NCI-H510A (cell line): ENCODE data around the gene ARRDC4.
"Not testable (repeated sequence)": the region's sequence is repeated elsewhere in the genome, so short reads cannot be mapped to it uniquely, and the experiment has no call there.

Source experiments
- DNase-seq: peaks from one replicate; lab custom pipeline; 2025; lab: John Stamatoyannopoulos, UW

ARRDC4 gene

GRCh38 chr15:97966246-97966645, 5.7 kb downstream of the ARRDC4 start:
- no peak for DNase-seq

GRCh38 chr15:97966924-97967620, 6.6 kb downstream of the ARRDC4 start:
- no peak for DNase-seq

GRCh38 chr15:97967881-97968280, 7.4 kb downstream of the ARRDC4 start:
- no peak for DNase-seq

- DNase-seq, result no peak
These were observed 7.9 kb downstream of the ARRDC4 start for GRCh38 chr15:97968380-97968779.

- DNase-seq, result no peak
These were observed 11.9 kb downstream of the ARRDC4 start for GRCh38 chr15:97972366-97972765.

GRCh38 chr15:97976129-97976528, 15.6 kb downstream of the ARRDC4 start:
- no peak for DNase-seq

DNA sequence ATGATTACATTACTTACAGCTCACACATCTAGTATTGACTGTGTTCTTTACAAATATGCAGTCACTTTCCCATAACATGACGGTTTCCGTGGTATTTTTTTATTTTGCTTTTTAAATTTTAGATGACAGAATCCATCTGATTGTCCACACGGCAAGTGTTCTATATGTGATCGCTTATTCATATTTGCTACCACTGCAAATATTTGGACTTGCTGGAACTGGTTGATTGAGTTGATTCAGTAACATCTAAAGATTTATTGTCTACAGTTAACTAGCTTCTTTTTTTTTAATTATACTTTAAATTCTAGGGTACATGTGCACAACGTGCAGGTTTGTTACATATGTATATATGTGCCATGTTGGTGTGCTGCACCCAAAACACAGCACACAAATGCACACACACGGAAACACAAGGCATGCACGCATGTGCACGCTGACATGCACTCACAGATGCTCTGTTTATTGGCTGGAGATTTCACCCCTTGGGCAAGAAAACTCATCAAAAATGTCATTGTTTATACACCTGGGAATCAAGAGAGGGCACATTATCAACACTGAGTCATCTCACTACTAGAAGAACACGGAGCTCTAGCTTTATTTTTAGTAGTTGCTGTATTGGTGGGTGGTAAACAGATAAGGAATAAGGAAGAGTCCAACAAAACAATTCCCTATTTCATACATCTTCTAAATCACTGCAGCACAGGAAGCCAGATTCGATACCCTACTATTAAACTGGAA, 16.4 kb downstream of the ARRDC4 start:
- no peak for DNase-seq

GRCh38 chr15:97977734-97978133, 17.2 kb downstream of the ARRDC4 start:
- DNase-seq, result no peak

GRCh38 chr15:97978401-97979139, 18.1 kb downstream of the ARRDC4 start:
- no peak for DNase-seq

- no peak for DNase-seq
These were observed 18.6 kb downstream of the ARRDC4 start for GRCh38 chr15:97979140-97979520.

DNA sequence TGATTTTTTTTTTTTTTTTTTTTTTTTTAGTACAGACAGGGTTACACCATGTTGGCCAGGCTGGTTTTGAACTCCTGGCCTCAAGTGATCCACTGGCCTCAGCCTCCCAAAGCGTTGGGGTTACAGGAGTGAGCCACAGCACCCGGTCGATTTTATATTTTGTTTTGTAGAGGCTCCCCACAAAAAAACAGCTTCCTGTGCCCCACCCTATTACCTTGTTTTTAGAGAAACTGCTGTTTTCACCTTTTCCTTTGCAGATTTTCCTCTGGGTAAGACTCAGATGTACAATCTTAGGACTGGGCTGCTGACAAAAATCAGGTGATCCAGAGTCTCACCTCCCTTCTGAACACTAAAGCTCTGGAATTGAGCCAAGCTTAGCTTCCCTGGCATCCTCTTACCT, 20.6 kb downstream of the ARRDC4 start:
- DNase-seq, result no peak

- no peak for DNase-seq
These were observed 21.3 kb downstream of the ARRDC4 start for GRCh38 chr15:97981758-97982157.

- DNase-seq, result no peak
These were observed 23.7 kb downstream of the ARRDC4 start for GRCh38 chr15:97984157-97984556.

DNA sequence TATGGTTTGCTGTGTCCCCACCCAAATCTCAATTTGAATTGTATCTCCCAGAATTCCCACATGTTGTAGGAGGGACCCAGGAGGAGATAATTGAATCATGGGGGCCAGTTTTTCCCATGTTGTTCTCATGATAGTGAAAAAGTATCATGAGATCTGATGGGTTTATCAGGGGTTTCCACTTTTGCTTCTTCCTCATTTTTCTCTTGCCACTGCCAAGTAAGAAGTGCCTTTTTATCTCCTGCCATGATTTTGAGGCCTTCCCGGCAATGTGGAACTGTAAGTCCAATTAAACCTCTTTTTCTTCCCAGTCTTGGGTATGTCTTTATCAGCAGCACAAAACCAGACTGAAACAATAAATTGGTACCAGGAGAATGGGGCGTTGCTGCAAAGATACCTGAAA, 25.5 kb downstream of the ARRDC4 start:
- not testable (repeated sequence) for DNase-seq

DNA sequence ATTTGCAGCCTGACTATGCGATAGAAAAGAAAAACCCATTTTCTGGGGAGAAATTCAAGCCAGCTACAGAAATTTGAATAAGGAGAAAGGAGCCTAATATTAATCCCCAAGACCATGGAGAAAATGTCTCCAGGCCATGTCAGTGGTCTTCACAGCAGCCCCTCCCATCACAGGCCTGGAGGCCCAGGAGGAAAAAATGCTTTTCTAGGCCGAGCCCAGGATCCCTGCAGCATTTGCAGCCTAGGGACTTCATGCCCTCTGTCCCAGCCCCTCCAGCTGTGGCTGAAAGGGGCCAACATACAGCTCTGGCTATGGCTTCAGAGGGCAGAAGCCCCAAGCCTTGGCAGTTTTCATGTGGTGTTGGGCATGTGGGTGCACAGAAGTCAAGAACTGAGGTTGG, 26.3 kb downstream of the ARRDC4 start:
- no peak for DNase-seq

DNA sequence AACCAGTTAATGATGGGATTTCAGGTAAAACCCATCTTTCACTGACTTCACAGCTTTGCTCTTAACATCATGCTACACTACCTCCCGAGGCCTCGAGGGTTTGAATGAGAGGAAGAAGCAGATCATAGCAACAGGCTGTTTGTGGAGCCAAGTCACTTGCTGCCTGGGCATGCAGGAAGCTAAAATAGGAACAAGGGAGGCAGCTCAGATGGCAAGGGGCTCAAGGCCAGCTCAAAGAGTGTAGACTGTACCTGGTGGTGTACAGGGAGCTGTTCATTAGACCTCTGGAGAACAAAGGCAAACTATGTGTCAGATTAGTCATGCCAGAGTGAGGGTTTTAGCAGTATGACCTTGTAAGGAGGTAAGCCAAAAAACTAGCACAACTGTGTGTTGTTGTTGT, 28.8 kb downstream of the ARRDC4 start:
- DNase-seq, result no peak

DNA sequence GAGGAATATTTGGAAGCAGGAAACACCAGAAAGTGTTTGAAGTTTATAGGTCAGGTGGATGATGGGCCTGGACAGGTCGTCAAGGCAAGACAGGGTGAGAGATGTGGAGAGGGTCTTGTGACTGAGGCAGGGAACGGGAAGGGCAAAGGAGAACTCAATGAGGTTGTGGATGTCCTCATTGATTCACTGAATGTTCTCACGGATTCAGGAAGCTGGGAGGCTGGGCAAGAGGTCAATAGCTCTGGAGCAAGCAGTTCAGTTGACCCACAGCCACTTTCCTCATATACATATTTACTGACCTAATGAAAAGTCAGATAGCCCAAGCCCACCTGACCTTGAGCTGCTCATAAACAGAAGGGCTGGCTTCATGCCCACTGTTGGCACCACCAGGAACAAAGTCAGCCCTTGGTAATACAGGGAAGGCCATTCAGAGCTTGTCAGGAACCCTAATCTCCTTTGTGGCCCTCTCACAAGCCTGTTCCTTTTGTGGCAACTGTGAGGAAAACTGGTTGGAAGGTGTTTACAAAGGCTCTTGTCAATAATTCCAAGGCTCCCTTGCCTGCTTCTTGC, 31.6 kb downstream of the ARRDC4 start:
- DNase-seq, result no peak

- DNase-seq, result no peak
These were observed 32.3 kb downstream of the ARRDC4 start for GRCh38 chr15:97992823-97993222.

DNA sequence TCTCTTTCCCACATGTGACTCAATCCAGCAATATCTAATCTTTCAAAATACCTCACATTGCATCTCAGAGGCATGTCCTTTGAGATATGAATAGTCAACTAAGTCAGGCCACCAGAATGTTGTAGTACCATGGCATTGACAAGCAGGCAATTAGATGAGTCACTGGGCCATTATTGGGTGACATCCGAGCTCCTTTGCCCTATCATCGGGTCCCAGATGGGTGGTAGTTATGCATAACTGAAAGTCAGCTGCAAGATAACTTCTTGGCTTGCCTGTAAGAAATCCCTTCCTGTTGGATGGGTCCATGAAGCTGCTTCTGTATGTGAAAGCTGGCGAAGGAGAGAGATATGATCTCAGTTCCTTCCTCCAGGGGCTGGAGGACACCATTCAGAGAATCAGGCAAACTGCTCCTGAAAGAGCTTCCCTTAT, 32.8 kb downstream of the ARRDC4 start:
- no peak for DNase-seq

GRCh38 chr15:97994236-97994635, 33.7 kb downstream of the ARRDC4 start:
- DNase-seq, result no peak

GRCh38 chr15:97995192-97995591, 34.7 kb downstream of the ARRDC4 start:
- no peak for DNase-seq

GRCh38 chr15:97995881-97996603, 35.5 kb downstream of the ARRDC4 start:
- no peak for DNase-seq
